Hematopoietic multipotent progenitor cell treated with erythropoietin and hydrocortisone succinate and interleukin-3 and kit ligand, for 17 days (in vitro differentiated cells): Measurements from ENCODE around the gene ZNF248.

ENCODE experiments used
- DNase-seq: peaks from one replicate; pipeline ENCODE4 v3.0.0-alpha.2; 2015; ENCODE audit warnings: low spot score

Gene ZNF248

GRCh38 chr10:37821237-37821636 is 36.2 kb downstream of the ZNF248 start:
- no peak for DNase-seq

GRCh38 chr10:37819797-37820196 is 37.6 kb downstream of the ZNF248 start:
- no peak for DNase-seq

DNA sequence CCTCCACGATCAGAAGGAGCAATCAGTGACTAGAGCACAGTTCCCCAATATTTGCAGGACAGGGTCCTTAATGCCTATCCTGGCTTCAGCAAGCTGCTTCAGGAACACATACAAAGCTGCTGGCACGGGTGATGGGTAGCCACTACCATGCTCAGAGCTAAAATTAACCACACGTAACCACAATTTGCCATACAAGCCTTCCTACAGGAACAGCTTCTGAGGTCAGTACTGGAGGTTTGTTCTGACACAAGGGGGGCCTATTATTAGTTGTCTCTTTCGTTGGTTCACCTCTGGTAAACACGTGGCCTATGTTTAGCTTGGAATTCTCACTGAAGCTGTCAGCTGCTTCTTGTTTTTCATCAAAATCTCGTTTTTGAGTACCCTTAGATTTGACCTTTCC is 41.1 kb downstream of the ZNF248 start:
- no peak for DNase-seq

GRCh38 chr10:37813763-37814162 is 43.6 kb downstream of the ZNF248 start:
- no peak for DNase-seq

DNA sequence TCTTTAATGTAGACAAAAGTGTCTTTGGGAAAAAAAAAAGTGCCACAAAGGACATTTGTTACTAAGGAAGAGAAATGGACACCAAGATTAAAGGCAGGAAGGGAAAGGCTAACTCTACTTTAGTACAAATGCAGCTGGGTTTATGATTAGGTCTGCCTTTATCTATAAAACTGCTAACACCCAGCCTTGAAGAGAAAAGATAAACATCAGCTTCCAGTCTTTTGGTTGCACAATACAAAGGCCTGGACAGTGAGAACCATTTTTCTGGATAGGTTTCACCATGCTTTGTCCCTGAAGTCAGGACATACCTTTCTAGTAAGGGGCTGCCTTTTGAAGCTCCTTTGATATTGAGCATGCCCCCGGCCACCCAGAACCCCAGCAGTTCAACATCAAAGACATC is 45.1 kb downstream of the ZNF248 start:
- no peak for DNase-seq

GRCh38 chr10:37803269-37803668 is 54.1 kb downstream of the ZNF248 start:
- DNase-seq = no peak

DNA sequence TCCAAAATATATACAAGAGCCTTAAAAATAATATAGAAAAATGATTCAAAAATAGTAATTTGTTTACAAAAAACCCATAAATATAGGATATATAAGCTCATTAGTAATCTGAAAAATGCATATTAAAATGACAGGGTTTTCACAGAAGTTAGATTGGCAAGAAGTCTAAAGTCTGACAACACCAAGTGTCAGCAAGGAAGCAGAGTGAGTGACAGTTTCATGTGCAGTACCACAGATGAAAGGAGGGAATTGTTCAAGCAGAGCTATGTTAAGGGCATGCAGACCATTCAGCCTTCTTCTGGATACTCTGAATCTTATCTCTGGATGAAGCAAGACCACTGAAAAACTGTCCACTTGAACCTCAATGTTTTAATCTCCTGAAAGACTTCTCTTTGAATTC is 55.9 kb downstream of the ZNF248 start:
- no peak for DNase-seq

GRCh38 chr10:37794305-37794976 is 63.0 kb downstream of the ZNF248 start:
- no peak for DNase-seq

GRCh38 chr10:37789590-37789989 is 67.8 kb downstream of the ZNF248 start:
- DNase-seq = no peak

DNA sequence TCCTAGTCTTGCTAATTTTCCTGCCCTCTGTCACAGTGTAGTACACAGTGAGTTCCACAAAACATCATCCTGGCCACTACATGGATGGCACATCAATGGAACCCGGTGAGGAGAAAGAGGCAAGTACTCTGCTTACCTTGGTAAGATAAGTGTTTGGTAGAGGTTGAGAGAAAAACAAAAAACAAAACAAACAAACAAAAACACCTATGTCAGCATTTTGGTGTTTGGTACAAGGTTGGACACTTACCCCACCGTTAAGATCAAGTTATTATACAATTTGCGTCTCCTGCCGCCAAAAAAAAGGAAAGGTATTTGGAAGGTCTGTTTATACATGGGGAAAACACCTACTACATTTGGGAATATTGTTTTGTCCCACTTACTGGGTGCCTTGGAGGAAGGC is 72.7 kb downstream of the ZNF248 start:
- DNase-seq = no peak

DNA sequence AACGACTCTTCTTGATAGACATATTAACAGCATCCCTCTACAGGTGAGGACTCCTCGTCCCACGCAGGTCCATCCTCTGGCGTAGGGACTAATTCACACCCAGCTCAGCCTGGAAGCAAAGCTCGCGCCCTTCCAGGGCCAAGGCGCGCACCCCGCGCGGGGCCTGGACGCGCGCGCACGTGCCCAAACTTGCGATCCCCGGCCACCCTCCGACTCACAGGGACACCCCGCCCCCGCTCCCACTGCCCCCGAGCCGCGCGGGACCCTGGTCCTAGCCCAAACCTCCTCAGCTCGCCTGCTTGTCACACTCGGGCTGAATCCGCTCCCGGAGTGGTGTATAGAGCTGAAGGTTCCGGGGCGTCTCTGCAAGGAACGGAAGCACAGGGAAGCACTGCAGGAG is 76.9 kb downstream of the ZNF248 start:
- DNase-seq = no peak

- no peak for DNase-seq
Measured at GRCh38 chr10:37777056-37777455, 80.4 kb downstream of the ZNF248 start.

DNA sequence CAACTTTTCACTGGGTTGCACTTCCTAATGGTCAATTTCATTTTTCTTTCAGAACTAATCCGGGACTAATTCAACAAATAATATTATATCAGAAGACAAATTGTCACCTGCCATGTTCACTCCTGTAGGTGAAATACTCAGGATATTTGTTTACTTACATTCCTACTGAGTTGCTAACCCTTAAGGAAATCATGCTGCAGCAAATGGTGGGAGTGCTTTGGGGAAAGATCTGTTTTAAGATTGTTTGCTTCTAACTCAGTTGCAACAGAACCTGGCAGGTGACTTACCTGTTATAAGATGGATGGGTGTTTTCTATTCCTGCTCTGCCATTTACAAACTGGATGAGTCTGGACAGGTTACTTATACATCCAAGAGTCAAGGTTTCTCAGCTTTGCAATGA is 81.8 kb downstream of the ZNF248 start:
- no peak for DNase-seq

GRCh38 chr10:37774351-37774750 is 83.1 kb downstream of the ZNF248 start:
- DNase-seq = no peak

DNA sequence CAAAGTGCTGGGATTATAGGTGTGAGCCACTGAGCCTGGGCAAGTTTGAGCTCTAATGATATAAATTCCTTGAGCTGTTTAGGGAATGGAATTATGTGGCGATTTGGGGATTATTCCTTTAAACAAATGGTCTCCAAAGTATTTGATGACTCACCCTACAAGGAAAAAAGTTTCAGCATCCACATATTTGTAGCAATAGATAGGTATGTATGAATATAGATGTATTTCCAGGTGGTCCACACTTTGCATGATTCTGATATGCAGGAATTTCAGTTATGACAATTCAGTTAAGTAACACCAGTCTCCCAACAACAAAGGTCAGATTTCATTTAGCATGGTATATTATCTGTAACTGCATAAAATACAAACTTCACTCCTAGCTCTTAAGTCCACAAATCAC is 92.2 kb downstream of the ZNF248 start:
- DNase-seq = no peak

- no peak for DNase-seq
Measured at GRCh38 chr10:37763132-37763531, 94.3 kb downstream of the ZNF248 start.

DNA sequence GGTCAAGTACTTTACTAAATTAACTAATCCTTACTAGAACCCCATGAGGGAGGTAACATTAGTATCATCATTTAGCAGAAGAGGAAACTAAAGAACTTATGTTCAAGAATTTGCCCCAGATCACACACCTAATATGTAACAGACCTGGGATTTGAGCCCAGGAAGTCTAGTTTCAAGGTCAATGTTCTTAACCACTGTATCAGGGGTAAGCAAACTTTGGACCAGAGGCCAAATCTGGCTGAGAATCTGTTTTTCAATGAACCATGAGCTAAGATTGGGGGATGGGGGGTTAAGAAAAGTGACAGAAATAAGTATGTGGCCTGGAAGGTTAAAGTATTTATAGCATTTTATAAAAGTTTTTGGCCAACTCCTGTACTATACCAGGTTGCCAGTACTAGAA is 95.1 kb downstream of the ZNF248 start:
- DNase-seq = no peak

GRCh38 chr10:37760817-37761216 is 96.6 kb downstream of the ZNF248 start:
- DNase-seq = no peak

GRCh38 chr10:37758074-37758473 is 99.3 kb downstream of the ZNF248 start:
- DNase-seq = no peak

GRCh38 chr10:37754538-37755323 is 102.7 kb downstream of the ZNF248 start:
- DNase-seq = no peak

- DNase-seq = no peak
Measured at GRCh38 chr10:37752334-37752875, 105.0 kb downstream of the ZNF248 start.

- DNase-seq = no peak
Measured at GRCh38 chr10:37748170-37748569, 109.2 kb downstream of the ZNF248 start.

- no peak for DNase-seq
Measured at GRCh38 chr10:37747081-37747480, 110.3 kb downstream of the ZNF248 start.

- DNase-seq = no peak
Measured at GRCh38 chr10:37741831-37742230, 115.6 kb downstream of the ZNF248 start.
